Right lobe of liver (tissue), 4 donors: ENCODE data around the gene CEP350.
"Not testable (repeated sequence)": the region's sequence is repeated elsewhere in the genome, so short reads cannot be mapped to it uniquely, and the experiment has no call there.

Experiments used
- POLR2A ChIP-seq: fragments of 450-650 bp; IDR thresholded peaks from one replicate; pipeline ENCODE4 v1.6.1; 2017; ENCODE audit warnings: antibody characterized with exemption, mild to moderate bottlenecking
- TF ChIP-seq, protein P1 (sequence below), 4 donors: fragments of 200-600 bp in 3 of 4; fragments of 450-650 bp in 1 of 4; IDR thresholded peaks; one replicate each; pipeline versions ENCODE4 v1.5.1 to v1.8.0; 2016 to 2022; ENCODE audit warnings: antibody characterized with exemption in 4 of 4, mild to moderate bottlenecking in 2 of 4
- donor health status: DM: no; HTN: no; CAD: no.
- donor health status: DM: no; HTN: no; CAD: no.
- donor health status: DM: no; HTN: yes; CAD: no.

DNA sequence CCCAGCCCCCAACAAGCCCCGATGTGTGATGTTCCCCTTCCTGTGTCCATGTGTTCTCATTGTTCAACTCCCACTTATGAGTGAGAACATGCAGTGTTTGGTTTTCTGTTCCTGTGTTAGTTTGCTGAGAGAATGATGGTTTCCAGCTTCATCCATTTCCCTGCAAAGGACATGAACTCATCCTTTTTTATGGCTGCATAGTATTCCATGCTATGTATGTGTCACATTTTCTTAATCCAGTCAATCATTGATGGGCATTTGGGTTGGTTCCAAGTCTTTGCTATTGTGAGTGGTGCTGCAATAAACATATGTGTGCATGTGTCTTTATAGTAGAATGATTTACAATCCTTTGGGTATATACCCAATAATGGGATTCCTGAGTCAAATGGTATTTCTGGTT lies 52.2 kb downstream of the CEP350 start:
- TF ChIP-seq, protein P1, sequence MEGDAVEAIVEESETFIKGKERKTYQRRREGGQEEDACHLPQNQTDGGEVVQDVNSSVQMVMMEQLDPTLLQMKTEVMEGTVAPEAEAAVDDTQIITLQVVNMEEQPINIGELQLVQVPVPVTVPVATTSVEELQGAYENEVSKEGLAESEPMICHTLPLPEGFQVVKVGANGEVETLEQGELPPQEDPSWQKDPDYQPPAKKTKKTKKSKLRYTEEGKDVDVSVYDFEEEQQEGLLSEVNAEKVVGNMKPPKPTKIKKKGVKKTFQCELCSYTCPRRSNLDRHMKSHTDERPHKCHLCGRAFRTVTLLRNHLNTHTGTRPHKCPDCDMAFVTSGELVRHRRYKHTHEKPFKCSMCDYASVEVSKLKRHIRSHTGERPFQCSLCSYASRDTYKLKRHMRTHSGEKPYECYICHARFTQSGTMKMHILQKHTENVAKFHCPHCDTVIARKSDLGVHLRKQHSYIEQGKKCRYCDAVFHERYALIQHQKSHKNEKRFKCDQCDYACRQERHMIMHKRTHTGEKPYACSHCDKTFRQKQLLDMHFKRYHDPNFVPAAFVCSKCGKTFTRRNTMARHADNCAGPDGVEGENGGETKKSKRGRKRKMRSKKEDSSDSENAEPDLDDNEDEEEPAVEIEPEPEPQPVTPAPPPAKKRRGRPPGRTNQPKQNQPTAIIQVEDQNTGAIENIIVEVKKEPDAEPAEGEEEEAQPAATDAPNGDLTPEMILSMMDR (IDR thresholded peaks at IDR 0.05), result not testable (repeated sequence)
- not testable (repeated sequence) for TF ChIP-seq POLR2A
